HEK293 (cell line): ENCODE results near the gene DDI1.

ENCODE experiments used
- CTCF ChIA-PET: fragments of 350-600 bp; formaldehyde crosslinking; extraction: SDS; loops from one replicate; lab custom pipeline; 2021; ENCODE audit warnings: antibody characterized with exemption; lab: Yijun Ruan, JAX
- POLR2A ChIA-PET: fragments of 300-600 bp; formaldehyde crosslinking; extraction: SDS; loops from one replicate; lab custom pipeline; 2020; ENCODE audit warnings: antibody characterized with exemption, inconsistent platforms; lab: Yijun Ruan, JAX
- H3K27ac ChIP-seq: fragments of 200-500 bp; sonication (Bioruptor generic); 2 replicates; pipeline ENCODE4 v1.5.1; 2014; ENCODE audit warnings: low read depth, low read length, control low read depth, inconsistent platforms; ENCODE audit errors: extremely low read depth
- H3K36me3 ChIP-seq, 2 experiments: fragments of 200-500 bp in 1 of 2; sonication (Bioruptor generic) in 1 of 2; 1 replicate in 1 of 2; 2 replicates in 1 of 2; pipeline ENCODE4 v1.5.1; 2014 to 2017; ENCODE audit warnings: inconsistent platforms in 2 of 2, low read length in 2 of 2; ENCODE audit not compliant: control insufficient read depth in 2 of 2, insufficient read depth in 1 of 2
- H3K4me1 ChIP-seq: fragments of 200-500 bp; sonication (Bioruptor generic); 2 replicates; pipeline ENCODE4 v1.5.1; 2014; ENCODE audit warnings: mild to moderate bottlenecking, low read length, inconsistent platforms; ENCODE audit not compliant: control insufficient read depth, insufficient read depth
- H3K4me3 ChIP-seq: 2 replicates; pipeline ENCODE4 v1.5.1; 2011; ENCODE audit warnings: low read depth, mild to moderate bottlenecking, control low read depth, low read length, moderate library complexity
- H3K9me3 ChIP-seq: fragments of 200-500 bp; sonication (Bioruptor generic); 2 replicates; pipeline ENCODE4 v1.5.1; 2014; ENCODE audit warnings: low read depth, low read length, inconsistent platforms; ENCODE audit not compliant: control insufficient read depth, insufficient read depth
- HOXD13 ChIP-seq: sonication (generic); formaldehyde crosslinking; IDR thresholded peaks from 2 replicates; pipeline ENCODE4 v1.8.0; 2022; ENCODE audit warnings: missing genetic modification reagents, borderline replicate concordance
- KLF7 ChIP-seq: fragments of 450-650 bp; formaldehyde crosslinking; IDR thresholded peaks from 2 replicates; pipeline ENCODE4 v1.5.1; 2016; ENCODE audit warnings: missing biosample characterization, missing genetic modification characterization, borderline replicate concordance
- SP3 ChIP-seq: fragments of 450-650 bp; formaldehyde crosslinking; IDR thresholded peaks from 2 replicates; pipeline ENCODE4 v1.5.1; 2016; ENCODE audit warnings: missing biosample characterization, missing genetic modification characterization
- ZNF138 ChIP-seq: fragments of 450-650 bp; formaldehyde crosslinking; IDR thresholded peaks from 2 replicates; pipeline ENCODE4 v1.5.1; 2016; ENCODE audit warnings: missing biosample characterization, missing genetic modification characterization, borderline replicate concordance
- ZNF2 ChIP-seq: fragments of 450-650 bp; formaldehyde crosslinking; IDR thresholded peaks from 2 replicates; pipeline ENCODE4 v1.5.1; 2016; ENCODE audit warnings: missing biosample characterization, missing genetic modification characterization
- ZNF404 ChIP-seq: fragments of 450-650 bp; formaldehyde crosslinking; IDR thresholded peaks from 2 replicates; pipeline ENCODE4 v1.5.1; 2017; ENCODE audit warnings: missing biosample characterization, missing genetic modification characterization
- ZNF449 ChIP-seq: fragments of 450-650 bp; formaldehyde crosslinking; IDR thresholded peaks from 2 replicates; pipeline ENCODE4 v1.5.1; 2017; ENCODE audit warnings: missing biosample characterization, mild to moderate bottlenecking, missing genetic modification characterization, moderate library complexity
- ZNF561 ChIP-seq: fragments of 450-650 bp; IDR thresholded peaks from 2 replicates; pipeline ENCODE4 v1.5.1; 2018; ENCODE audit warnings: missing biosample characterization, missing genetic modification characterization, borderline replicate concordance
- ZNF639 ChIP-seq: fragments of 450-650 bp; formaldehyde crosslinking; IDR thresholded peaks from 2 replicates; pipeline ENCODE4 v1.5.1; 2016; ENCODE audit warnings: missing biosample characterization, missing genetic modification characterization
- ZNF791 ChIP-seq: fragments of 450-650 bp; formaldehyde crosslinking; IDR thresholded peaks from 2 replicates; pipeline ENCODE4 v1.5.1; 2016; ENCODE audit warnings: missing biosample characterization, missing genetic modification characterization
- ZNF843 ChIP-seq: fragments of 450-650 bp; formaldehyde crosslinking; IDR thresholded peaks from 2 replicates; pipeline ENCODE4 v1.5.1; 2016; ENCODE audit warnings: missing biosample characterization, missing genetic modification characterization
- ZSCAN16 ChIP-seq: fragments of 450-650 bp; formaldehyde crosslinking; IDR thresholded peaks from 2 replicates; pipeline ENCODE4 v1.5.1; 2016; ENCODE audit warnings: missing biosample characterization, missing genetic modification characterization
- TF ChIP-seq, protein P1 (sequence below): fragments of 450-650 bp; formaldehyde crosslinking; IDR thresholded peaks from 2 replicates; pipeline ENCODE4 v1.5.1; 2017; ENCODE audit warnings: missing biosample characterization, missing genetic modification characterization
- TF ChIP-seq, protein P2 (sequence below): fragments of 450-650 bp; formaldehyde crosslinking; IDR thresholded peaks from 2 replicates; pipeline ENCODE4 v1.5.1; 2016; ENCODE audit warnings: missing biosample characterization, missing genetic modification characterization, low read depth
- TF ChIP-seq, protein P3 (sequence below): fragments of 450-650 bp; formaldehyde crosslinking; IDR thresholded peaks from 2 replicates; pipeline ENCODE4 v1.5.1; 2016; ENCODE audit warnings: missing biosample characterization, missing genetic modification characterization, borderline replicate concordance

Gene DDI1

DNA sequence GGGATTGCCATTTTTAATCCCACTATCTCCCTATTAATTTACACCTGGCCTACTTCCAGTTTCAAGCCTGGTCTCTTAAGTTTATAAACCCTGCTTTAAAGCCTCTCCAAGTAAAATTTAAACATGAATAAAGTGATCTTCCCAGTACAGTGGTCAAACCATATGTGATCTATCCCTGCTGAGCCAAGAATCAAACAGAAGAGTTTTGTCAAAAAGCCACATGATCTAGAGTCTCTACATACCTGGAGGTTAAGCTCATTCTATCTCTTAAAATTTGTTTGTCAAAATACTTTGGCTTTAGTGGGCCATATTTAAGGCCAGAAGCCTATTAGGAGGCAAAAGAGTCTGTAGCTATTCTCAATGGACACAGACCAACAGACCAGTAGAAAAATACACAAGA is 42.9 kb upstream of the DDI1 start (continued):
- no peak for TF ChIP-seq ZNF138 (tag by site-specific recombination)

DNA sequence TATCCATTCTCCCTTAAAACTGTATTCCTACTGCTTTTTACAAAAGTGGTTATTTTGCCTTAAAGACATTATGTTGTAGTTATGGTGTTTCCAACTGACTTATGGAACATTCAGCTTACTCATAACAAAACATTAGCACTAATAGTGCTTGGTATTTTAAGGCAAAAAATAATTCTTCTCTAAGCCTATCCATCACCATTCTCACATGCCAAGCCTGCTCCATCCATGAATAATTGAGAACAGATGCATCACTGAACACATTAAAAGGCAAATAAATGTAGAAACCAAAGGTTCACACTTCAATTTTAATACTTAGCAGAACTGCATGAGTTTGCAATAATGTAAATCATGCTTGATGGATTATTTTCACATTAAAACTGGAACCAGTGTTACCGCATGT is 42.3 kb upstream of the DDI1 start:
- Histone ChIP-seq H3K4me3 (no peak overlapping the region), H3K27ac (no peak overlapping the region), H3K4me1 (no peaks in the 10 kb centered on the region), H3K9me3 (no peaks in the 10 kb centered on the region), H3K36me3 (no peaks in the 10 kb centered on the region)
- ChIA-PET CTCF (no interaction called here), POLR2A (no interaction called here)
- no peak for TF ChIP-seq KLF7 (tag by site-specific recombination)
- no peak for TF ChIP-seq ZNF561 (tag by site-specific recombination)
- TF ChIP-seq HOXD13 (CRISPR knock-in tag) = no peak
- no peak for TF ChIP-seq ZNF404 (tag by site-specific recombination)
- TF ChIP-seq ZNF2 (tag by site-specific recombination) = no peak

GRCh38 chr11:103994518-103994917 is 41.9 kb upstream of the DDI1 start:
- Histone ChIP-seq H3K4me1 (no peaks in the 10 kb centered on the region), H3K4me3 (no peak overlapping the region), H3K36me3 (no peaks in the 10 kb centered on the region), H3K9me3 (no peaks in the 10 kb centered on the region), H3K27ac (no peak overlapping the region)
- CTCF ChIA-PET = no interaction called here
- TF ChIP-seq ZNF791 (tag by site-specific recombination) (no peak), SP3 (tag by site-specific recombination) (no peak), ZNF639 (tag by site-specific recombination) (no peak), ZNF843 (tag by site-specific recombination) (no peak), ZNF449 (no peak), ZSCAN16 (tag by site-specific recombination) (no peak), KLF7 (tag by site-specific recombination) (no peak)
- TF ChIP-seq, protein P1, sequence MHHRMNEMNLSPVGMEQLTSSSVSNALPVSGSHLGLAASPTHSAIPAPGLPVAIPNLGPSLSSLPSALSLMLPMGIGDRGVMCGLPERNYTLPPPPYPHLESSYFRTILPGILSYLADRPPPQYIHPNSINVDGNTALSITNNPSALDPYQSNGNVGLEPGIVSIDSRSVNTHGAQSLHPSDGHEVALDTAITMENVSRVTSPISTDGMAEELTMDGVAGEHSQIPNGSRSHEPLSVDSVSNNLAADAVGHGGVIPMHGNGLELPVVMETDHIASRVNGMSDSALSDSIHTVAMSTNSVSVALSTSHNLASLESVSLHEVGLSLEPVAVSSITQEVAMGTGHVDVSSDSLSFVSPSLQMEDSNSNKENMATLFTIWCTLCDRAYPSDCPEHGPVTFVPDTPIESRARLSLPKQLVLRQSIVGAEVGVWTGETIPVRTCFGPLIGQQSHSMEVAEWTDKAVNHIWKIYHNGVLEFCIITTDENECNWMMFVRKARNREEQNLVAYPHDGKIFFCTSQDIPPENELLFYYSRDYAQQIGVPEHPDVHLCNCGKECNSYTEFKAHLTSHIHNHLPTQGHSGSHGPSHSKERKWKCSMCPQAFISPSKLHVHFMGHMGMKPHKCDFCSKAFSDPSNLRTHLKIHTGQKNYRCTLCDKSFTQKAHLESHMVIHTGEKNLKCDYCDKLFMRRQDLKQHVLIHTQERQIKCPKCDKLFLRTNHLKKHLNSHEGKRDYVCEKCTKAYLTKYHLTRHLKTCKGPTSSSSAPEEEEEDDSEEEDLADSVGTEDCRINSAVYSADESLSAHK = no peak
- TF ChIP-seq, protein P2, sequence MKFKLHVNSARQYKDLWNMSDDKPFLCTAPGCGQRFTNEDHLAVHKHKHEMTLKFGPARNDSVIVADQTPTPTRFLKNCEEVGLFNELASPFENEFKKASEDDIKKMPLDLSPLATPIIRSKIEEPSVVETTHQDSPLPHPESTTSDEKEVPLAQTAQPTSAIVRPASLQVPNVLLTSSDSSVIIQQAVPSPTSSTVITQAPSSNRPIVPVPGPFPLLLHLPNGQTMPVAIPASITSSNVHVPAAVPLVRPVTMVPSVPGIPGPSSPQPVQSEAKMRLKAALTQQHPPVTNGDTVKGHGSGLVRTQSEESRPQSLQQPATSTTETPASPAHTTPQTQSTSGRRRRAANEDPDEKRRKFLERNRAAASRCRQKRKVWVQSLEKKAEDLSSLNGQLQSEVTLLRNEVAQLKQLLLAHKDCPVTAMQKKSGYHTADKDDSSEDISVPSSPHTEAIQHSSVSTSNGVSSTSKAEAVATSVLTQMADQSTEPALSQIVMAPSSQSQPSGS = no peak
- TF ChIP-seq, protein P3, sequence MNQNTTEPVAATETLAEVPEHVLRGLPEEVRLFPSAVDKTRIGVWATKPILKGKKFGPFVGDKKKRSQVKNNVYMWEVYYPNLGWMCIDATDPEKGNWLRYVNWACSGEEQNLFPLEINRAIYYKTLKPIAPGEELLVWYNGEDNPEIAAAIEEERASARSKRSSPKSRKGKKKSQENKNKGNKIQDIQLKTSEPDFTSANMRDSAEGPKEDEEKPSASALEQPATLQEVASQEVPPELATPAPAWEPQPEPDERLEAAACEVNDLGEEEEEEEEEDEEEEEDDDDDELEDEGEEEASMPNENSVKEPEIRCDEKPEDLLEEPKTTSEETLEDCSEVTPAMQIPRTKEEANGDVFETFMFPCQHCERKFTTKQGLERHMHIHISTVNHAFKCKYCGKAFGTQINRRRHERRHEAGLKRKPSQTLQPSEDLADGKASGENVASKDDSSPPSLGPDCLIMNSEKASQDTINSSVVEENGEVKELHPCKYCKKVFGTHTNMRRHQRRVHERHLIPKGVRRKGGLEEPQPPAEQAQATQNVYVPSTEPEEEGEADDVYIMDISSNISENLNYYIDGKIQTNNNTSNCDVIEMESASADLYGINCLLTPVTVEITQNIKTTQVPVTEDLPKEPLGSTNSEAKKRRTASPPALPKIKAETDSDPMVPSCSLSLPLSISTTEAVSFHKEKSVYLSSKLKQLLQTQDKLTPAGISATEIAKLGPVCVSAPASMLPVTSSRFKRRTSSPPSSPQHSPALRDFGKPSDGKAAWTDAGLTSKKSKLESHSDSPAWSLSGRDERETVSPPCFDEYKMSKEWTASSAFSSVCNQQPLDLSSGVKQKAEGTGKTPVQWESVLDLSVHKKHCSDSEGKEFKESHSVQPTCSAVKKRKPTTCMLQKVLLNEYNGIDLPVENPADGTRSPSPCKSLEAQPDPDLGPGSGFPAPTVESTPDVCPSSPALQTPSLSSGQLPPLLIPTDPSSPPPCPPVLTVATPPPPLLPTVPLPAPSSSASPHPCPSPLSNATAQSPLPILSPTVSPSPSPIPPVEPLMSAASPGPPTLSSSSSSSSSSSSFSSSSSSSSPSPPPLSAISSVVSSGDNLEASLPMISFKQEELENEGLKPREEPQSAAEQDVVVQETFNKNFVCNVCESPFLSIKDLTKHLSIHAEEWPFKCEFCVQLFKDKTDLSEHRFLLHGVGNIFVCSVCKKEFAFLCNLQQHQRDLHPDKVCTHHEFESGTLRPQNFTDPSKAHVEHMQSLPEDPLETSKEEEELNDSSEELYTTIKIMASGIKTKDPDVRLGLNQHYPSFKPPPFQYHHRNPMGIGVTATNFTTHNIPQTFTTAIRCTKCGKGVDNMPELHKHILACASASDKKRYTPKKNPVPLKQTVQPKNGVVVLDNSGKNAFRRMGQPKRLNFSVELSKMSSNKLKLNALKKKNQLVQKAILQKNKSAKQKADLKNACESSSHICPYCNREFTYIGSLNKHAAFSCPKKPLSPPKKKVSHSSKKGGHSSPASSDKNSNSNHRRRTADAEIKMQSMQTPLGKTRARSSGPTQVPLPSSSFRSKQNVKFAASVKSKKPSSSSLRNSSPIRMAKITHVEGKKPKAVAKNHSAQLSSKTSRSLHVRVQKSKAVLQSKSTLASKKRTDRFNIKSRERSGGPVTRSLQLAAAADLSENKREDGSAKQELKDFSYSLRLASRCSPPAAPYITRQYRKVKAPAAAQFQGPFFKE (tag by site-specific recombination) = no peak
- POLR2A ChIA-PET = no interaction called here
